Measurements from ENCODE around the gene PCNP.
A peak's percentile ranks its signal among the peaks of the same experiment; 100 is the strongest.
"Not testable (repeated sequence)": the region's sequence is repeated elsewhere in the genome, so short reads cannot be mapped to it uniquely, and the experiment has no call there.

PCNP gene

GRCh38 chr3:101567528-101568317 lies 6.3 kb upstream of the PCNP start:
- no peak for DNase-seq

GRCh38 chr3:101571028-101571895 lies 2.7 kb upstream of the PCNP start:
- peak; percentile 56 for DNase-seq

GRCh38 chr3:101574388-101575112 lies 570 bp downstream of the PCNP start:
- DNase-seq, result peak; percentile 66

DNA sequence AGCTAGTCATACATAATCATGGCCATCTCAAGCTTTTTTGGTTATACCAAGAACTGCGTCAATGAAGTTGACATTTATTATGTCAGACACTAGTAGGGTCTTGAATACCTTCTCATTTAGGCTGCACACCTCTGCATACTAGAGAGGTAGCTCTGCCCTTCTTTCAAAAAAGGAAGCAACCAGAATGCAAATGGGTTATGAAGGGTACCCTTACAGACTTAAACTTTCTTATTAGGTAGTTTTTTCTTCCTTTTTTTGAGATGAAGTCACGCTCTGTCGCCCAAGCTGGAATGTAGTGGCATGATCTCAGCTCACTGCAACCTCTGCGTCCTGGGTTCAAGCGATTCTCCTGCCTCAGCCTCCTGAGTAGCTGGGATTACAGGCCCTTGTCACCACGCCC lies 3.3 kb downstream of the PCNP start:
- no peak for DNase-seq

- no peak for DNase-seq
Observed at GRCh38 chr3:101588616-101589015, 14.6 kb downstream of the PCNP start.

DNA sequence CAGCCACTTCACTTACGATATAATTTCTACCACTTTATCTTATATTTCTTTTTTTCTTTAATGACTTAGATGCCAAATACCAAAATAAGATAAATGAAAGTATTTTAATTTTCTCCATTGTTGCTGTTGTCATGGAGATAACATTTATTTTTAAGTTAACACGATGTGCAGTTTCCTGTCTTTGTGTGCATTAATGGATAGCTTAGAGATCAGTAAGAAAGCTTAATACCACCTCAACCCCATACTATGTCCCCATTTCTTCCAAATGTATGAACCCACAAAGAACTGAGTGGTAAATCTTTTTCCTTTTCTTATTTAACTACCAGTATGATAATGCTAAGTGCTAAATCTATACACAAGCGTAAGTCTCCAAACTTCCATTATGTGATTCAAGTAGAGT lies 17.1 kb downstream of the PCNP start:
- no peak for DNase-seq

GRCh38 chr3:101602731-101603130 lies 28.8 kb downstream of the PCNP start:
- no peak for DNase-seq

GRCh38 chr3:101603184-101603583 lies 29.2 kb downstream of the PCNP start:
- DNase-seq, result no peak

DNA sequence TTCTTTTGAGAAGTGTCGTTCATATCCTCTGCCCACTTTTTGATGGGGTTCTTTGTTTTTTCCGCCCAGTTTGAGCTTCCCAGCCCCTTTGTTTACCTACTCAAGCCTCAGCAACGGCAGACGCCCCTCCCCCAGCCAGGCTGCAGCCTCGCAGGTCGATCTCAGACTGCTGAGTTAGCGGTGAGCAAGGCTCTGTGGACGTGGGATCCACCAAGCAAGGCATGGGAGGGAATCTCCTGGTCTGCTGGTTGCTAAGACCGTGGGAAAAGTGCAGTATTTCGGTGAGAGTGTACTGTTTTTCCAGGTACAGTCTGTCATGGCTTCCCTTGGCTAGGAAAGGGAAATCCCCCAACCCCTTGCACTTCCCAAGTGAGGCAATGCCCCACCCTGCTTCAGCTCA lies 31.4 kb downstream of the PCNP start:
- not testable (repeated sequence) for DNase-seq

DNA sequence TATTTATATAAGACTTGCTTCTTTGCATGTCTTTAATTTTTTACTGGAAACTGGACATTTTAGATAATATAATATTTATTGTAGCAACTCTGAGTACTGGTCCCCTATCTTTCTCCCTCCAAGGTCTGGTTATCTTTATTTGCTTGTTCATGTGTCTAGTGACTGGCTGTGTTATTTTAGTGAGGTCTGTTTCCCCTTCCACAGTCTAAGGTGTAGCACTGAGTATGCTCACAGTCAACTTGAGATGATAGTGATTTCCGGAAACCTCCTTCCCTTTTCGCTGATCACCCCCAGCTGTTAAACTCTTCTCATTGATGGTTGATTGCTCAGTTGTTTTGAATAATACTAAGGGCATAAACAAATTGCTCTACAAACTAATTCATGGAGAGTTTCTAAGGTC lies 37.0 kb downstream of the PCNP start:
- no peak for DNase-seq

- not testable (repeated sequence) for DNase-seq
Observed at GRCh38 chr3:101613014-101613413, 39.0 kb downstream of the PCNP start.

DNA sequence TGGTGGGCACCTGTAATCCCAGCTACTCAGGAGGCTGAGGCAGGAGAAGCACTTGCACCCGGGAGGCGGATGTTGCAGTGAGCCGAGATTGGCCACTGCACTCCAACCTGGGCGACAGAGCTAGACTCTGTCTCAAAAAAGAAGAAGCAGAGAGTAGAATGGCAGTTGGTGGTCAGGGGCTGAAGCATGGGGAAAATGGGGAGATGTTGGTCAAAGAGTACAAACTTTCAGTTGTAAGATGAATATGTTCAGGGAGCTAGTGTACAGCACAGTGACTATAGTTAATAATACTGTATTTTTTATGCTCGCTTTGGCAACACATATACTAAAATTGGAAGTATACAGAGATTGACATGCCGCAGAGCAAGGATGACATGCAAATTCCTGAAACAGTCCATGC lies 41.5 kb downstream of the PCNP start:
- no peak for DNase-seq

- no peak for DNase-seq
Observed at GRCh38 chr3:101617478-101617877, 43.5 kb downstream of the PCNP start.

- no peak for DNase-seq
Observed at GRCh38 chr3:101618726-101619125, 44.7 kb downstream of the PCNP start.

GRCh38 chr3:101619734-101620133 lies 45.8 kb downstream of the PCNP start:
- no peak for DNase-seq

DNA sequence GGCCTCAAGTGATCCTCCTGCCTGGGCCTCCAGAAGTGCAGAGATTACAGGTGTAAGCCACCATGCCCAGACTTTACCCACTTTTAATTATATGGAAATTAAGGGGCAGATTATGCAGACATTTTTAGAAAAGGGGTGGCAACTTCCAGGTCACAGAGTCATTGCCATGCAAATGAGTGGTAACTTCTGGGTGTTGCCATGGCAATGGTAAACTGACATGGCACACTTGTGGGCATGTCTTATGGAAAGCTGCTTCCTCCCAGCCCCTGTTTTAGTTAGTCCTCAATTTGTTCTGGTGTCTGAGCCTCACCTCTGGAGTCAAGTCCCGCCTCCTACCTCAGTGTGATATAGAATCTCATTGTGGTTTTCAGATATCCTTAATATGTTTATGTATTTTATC lies 49.7 kb downstream of the PCNP start:
- DNase-seq, result no peak

DNA sequence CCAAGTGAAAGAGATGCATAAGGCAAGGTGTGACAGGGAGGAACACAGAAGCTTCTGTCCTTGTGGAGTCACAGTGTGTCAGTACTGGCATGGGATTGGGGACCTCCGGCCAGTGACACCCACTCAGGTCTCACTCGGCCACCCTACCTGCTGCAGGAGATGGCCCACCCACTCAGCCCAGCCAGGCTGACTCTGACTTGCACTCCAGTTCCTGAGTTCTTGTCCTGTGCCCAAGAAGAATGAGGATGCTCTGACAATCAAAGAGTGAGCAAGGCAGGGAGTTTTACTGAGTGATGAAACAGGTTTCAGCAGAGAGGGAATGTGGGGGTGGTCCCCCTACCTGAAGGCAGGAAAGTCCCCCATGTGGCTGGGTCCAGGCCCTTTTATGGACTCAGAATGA lies 50.9 kb downstream of the PCNP start:
- DNase-seq, result no peak

DNA sequence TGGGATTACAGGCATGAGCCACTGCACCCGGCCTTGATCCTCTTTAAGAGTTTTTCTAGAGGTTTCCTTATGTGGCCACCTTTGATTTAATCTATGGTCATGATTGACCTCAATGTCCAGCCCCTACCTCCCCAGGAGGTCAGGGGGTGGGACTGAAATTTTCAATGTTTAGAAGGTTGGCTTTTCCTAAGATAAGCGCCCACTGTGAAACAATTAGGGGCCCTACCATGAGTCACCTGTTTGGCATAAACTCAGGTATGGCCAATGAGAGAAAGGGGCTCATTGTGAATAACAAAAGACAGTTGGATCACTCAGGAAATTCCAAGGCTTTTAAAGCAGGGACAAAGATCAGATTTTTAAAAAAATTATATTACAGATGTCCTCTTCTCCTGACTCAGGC lies 51.9 kb downstream of the PCNP start:
- no peak for DNase-seq

GRCh38 chr3:101629219-101629618 lies 55.2 kb downstream of the PCNP start:
- DNase-seq, result no peak

DNA sequence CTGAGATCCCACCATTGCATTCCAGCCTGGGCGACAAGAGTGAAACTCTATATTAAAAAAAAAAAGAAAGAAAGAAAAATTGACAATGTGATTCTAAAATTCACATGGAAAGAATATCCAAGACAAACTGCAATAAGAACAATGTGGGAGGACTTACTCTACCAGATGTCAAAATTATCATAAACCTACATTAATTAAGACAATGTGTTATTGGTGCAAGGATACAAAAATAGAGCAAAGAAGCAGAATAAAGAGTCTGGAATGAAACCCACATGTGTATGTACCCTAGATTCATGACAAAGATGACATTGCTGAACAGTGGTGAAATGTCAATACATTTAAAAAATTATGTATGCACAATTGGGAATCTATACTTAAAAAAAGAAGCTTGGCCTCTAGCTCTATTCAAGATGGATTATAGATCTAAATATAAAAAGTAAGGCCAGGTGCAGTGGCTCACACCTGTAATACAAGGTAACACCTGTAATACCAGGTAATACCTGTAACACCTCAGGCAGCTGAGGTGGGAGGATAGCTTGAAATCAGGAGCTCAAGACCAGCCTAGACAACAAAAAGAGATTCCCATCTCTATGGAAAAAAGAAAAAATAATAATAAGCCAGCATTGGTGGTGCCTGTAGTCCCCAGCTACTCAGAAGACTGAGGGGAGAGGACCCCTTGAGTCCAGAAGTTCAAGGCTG lies 57.3 kb downstream of the PCNP start:
- DNase-seq, result no peak

DNA sequence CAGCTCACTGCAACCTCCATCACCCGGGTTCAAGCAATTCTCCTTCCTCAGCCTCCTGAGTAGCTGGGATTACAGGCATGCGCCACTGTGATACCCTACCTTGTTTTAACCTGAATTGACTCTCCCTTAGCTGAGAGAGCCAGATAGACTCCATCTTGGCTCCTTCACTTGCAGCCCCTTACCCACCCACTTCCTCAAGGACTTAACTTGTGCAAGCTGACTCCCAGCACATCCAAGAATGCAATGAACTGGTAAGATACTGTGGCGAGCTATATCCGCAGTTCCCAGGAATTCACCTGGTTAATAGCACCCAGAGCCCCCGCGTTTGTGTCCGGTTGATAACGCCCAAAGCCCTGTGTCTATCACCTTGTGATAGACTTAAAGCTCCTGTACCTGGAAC lies 58.0 kb downstream of the PCNP start:
- not testable (repeated sequence) for DNase-seq

- no peak for DNase-seq
Observed at GRCh38 chr3:101632586-101632985, 58.6 kb downstream of the PCNP start.

DNA sequence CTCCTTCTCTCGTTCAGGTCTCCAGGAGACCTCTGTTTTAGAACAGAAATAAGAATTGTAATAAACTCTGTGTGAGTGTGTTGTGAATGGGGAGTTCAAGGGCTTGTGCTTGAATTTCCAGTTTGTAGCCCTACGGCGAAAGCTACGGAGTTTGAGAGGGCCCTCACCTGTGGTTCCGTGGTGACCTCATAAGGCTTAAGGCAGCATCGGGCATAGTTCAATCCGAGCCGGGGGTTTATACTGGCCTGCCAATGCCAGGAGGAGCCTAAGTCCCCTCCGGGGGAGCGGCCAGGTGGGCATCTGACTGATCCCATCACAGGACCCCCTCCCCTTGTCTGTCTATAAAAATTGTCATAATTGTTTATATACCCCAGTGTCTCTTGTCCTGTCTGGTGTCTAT lies 59.2 kb downstream of the PCNP start:
- no peak for DNase-seq
